HG03039 (cell line): ENCODE measurements around the gene ESPL1.

Source experiments
- ATAC-seq: cut with Tn5 transposase; IDR thresholded peaks from one replicate; pipeline ENCODE4 v1.9.1; 2021; ENCODE audit warnings: mild to moderate bottlenecking, moderate library complexity; ENCODE audit not compliant: unreplicated experiment

ESPL1 gene

GRCh38 chr12:53230108-53230845 is 37.8 kb upstream of the ESPL1 start:
- no peak for ATAC-seq

- no peak for ATAC-seq
Measured at GRCh38 chr12:53231671-53231920, 36.5 kb upstream of the ESPL1 start.

- ATAC-seq, result no peak
Measured at GRCh38 chr12:53231921-53232645, 36.0 kb upstream of the ESPL1 start, which contains the start of gene RARG. Gene RARG (minus strand): TSS chr12:53232209. CDS start chr12:53227545, 4,664 bp downstream.

- no peak for ATAC-seq
Measured at GRCh38 chr12:53232646-53233461, 35.2 kb upstream of the ESPL1 start.

GRCh38 chr12:53233671-53234121 is 34.4 kb upstream of the ESPL1 start:
- no peak for ATAC-seq

- ATAC-seq, result no peak
Measured at GRCh38 chr12:53234271-53234914, 33.7 kb upstream of the ESPL1 start.

GRCh38 chr12:53235164-53235563 is 32.9 kb upstream of the ESPL1 start:
- no peak for ATAC-seq

- no peak for ATAC-seq
Measured at GRCh38 chr12:53235742-53236442, 32.2 kb upstream of the ESPL1 start.

- ATAC-seq, result no peak
Measured at GRCh38 chr12:53236443-53237111, 31.5 kb upstream of the ESPL1 start.

GRCh38 chr12:53239643-53240258 is 28.3 kb upstream of the ESPL1 start:
- no peak for ATAC-seq

- ATAC-seq, result no peak
Measured at GRCh38 chr12:53241623-53242412, 26.3 kb upstream of the ESPL1 start.

- no peak for ATAC-seq
Measured at GRCh38 chr12:53244337-53244736, 23.8 kb upstream of the ESPL1 start.

- no peak for ATAC-seq
Measured at GRCh38 chr12:53245286-53245685, 22.8 kb upstream of the ESPL1 start.

- peak; percentile 66 for ATAC-seq
Measured at GRCh38 chr12:53251477-53252348, 16.4 kb upstream of the ESPL1 start.

- no peak for ATAC-seq
Measured at GRCh38 chr12:53252349-53252916, 15.7 kb upstream of the ESPL1 start.

GRCh38 chr12:53253298-53253697 is 14.8 kb upstream of the ESPL1 start:
- ATAC-seq, result no peak

- no peak for ATAC-seq
Measured at GRCh38 chr12:53254816-53255545, 13.1 kb upstream of the ESPL1 start.
